HG03457 (cell line): ENCODE measurements around the gene NOTUM.

ENCODE experiments used
- ATAC-seq: cut with Tn5 transposase; IDR thresholded peaks from one replicate; pipeline ENCODE4 v1.9.1; 2021; ENCODE audit warnings: moderate number of reproducible peaks; ENCODE audit not compliant: unreplicated experiment

The NOTUM gene

GRCh38 chr17:81978524-81979298 is 17.7 kb upstream of the NOTUM start:
- ATAC-seq: no peak

- peak; percentile 69 for ATAC-seq
Observed at GRCh38 chr17:81977211-81977808, 16.3 kb upstream of the NOTUM start, which contains the start of gene ASPSCR1. TSS of gene ASPSCR1 (plus strand) at chr17:81977629. CDS start at chr17:81977647, 18 bp downstream.

GRCh38 chr17:81976332-81977210 is 15.6 kb upstream of the NOTUM start:
- no peak for ATAC-seq

GRCh38 chr17:81973432-81973831 is 12.4 kb upstream of the NOTUM start:
- ATAC-seq: no peak

- no peak for ATAC-seq
Observed at GRCh38 chr17:81968850-81969812, 8.1 kb upstream of the NOTUM start.

GRCh38 chr17:81968396-81968745 is 7.4 kb upstream of the NOTUM start:
- no peak for ATAC-seq

GRCh38 chr17:81967533-81968395 is 6.8 kb upstream of the NOTUM start:
- ATAC-seq: no peak

GRCh38 chr17:81967244-81967532 is 6.2 kb upstream of the NOTUM start:
- ATAC-seq: no peak

- no peak for ATAC-seq
Observed at GRCh38 chr17:81966343-81967243, 5.6 kb upstream of the NOTUM start.

- ATAC-seq: no peak
Observed at GRCh38 chr17:81964081-81964849, 3.3 kb upstream of the NOTUM start.

- ATAC-seq: no peak
Observed at GRCh38 chr17:81962499-81963441, 1.8 kb upstream of the NOTUM start.

GRCh38 chr17:81961521-81962498 is 823 bp upstream of the NOTUM start:
- ATAC-seq: no peak

GRCh38 chr17:81960130-81960958 is 643 bp downstream of the NOTUM start:
- ATAC-seq: no peak

GRCh38 chr17:81959362-81960129 is 1.4 kb downstream of the NOTUM start:
- ATAC-seq: no peak
